GM23338 (cell line): Measurements from ENCODE around the gene LIX1. TPM values are rescaled to one million over a fixed set of nuclear protein-coding genes. Genes with fewer than 3 reads are reported as not detected.

Source experiments
- ATAC-seq: fragments of 200-7000 bp; cut with Tn5 transposase; 3 replicates; pipeline ENCODE4 v1.9.1; 2020
- DNase-seq: peaks from one replicate; pipeline ENCODE4 v3.0.0-alpha.2; 2015; ENCODE audit warnings: low spot score
- H2AFZ ChIP-seq: fragments of 200-600 bp; sonication (generic); 2 replicates; pipeline ENCODE4 v1.8.0; 2016; ENCODE audit warnings: antibody characterized with exemption, mild to moderate bottlenecking, moderate library complexity
- H3F3A ChIP-seq: fragments of 200-600 bp; sonication (generic); replicated peaks from 2 replicates; pipeline ENCODE4 v1.8.0; 2017; ENCODE audit warnings: antibody characterized with exemption, mixed run types, low read depth
- H3K27ac ChIP-seq: fragments of 200-600 bp; sonication (generic); 2 replicates; pipeline ENCODE4 v1.6.1; 2016; ENCODE audit warnings: low read depth
- H3K27me3 ChIP-seq: fragments of 200-600 bp; sonication (generic); 2 replicates; pipeline ENCODE4 v1.8.0; 2016; ENCODE audit warnings: mild to moderate bottlenecking, mixed run types, moderate library complexity; ENCODE audit not compliant: insufficient read depth
- H3K36me3 ChIP-seq: fragments of 200-600 bp; sonication (generic); 2 replicates; pipeline ENCODE4 v1.8.0; 2016; ENCODE audit warnings: mild to moderate bottlenecking; ENCODE audit not compliant: insufficient read depth
- H3K4me1 ChIP-seq: fragments of 200-600 bp; sonication (generic); 2 replicates; pipeline ENCODE4 v1.8.0; 2016; ENCODE audit warnings: mild to moderate bottlenecking, moderate library complexity; ENCODE audit not compliant: insufficient read depth
- H3K4me2 ChIP-seq: fragments of 200-600 bp; sonication (generic); 2 replicates; pipeline ENCODE4 v1.7.1; 2017; ENCODE audit warnings: mixed run types
- H3K4me3 ChIP-seq: fragments of 200-600 bp; sonication (generic); 2 replicates; pipeline ENCODE4 v1.6.1; 2016; ENCODE audit warnings: mixed run types
- H3K79me2 ChIP-seq: fragments of 200-600 bp; sonication (generic); replicated peaks from 2 replicates; pipeline ENCODE4 v1.8.0; 2017; ENCODE audit warnings: mild to moderate bottlenecking; ENCODE audit not compliant: insufficient read depth
- H3K9me2 ChIP-seq: fragments of 200-600 bp; sonication (generic); 2 replicates; pipeline ENCODE4 v1.8.0; 2017; ENCODE audit not compliant: insufficient read depth
- H4K20me1 ChIP-seq: fragments of 200-600 bp; sonication (generic); replicated peaks from 2 replicates; pipeline ENCODE4 v1.8.0; 2017; ENCODE audit warnings: mild to moderate bottlenecking; ENCODE audit not compliant: insufficient read depth
- H3K27ac Mint-ChIP-seq: 2 replicates; pipeline ENCODE4 v1.8.0; 2020; ENCODE audit warnings: inconsistent platforms, mild to moderate bottlenecking, moderate library complexity, mixed read lengths
- H3K27me3 Mint-ChIP-seq: 3 replicates; pipeline ENCODE4 v1.8.0; 2022; ENCODE audit warnings: low read depth, mild to moderate bottlenecking, moderate library complexity, mixed read lengths, inconsistent platforms; ENCODE audit not compliant: insufficient read depth, poor library complexity
- H3K36me3 Mint-ChIP-seq: 3 replicates; pipeline ENCODE4 v1.8.0; 2021; ENCODE audit warnings: low read depth, mild to moderate bottlenecking, inconsistent platforms, moderate library complexity, mixed read lengths
- H3K4me1 Mint-ChIP-seq: 3 replicates; pipeline ENCODE4 v1.8.0; 2020; ENCODE audit warnings: mild to moderate bottlenecking, inconsistent platforms, mixed read lengths
- H3K4me3 Mint-ChIP-seq: 3 replicates; pipeline ENCODE4 v1.8.0; 2021; ENCODE audit warnings: moderate library complexity, mild to moderate bottlenecking, inconsistent platforms, mixed read lengths
- H3K9me3 Mint-ChIP-seq: 3 replicates; pipeline ENCODE4 v1.8.0; 2020; ENCODE audit warnings: moderate library complexity, mild to moderate bottlenecking, inconsistent platforms, mixed read lengths
- CREB1 ChIP-seq: fragments of 250-450 bp; sonication (Bioruptor Pico); IDR thresholded peaks from 2 replicates; pipeline ENCODE4 v1.5.0; 2020; ENCODE audit warnings: low read depth, mild to moderate bottlenecking, moderate library complexity
- ETS1 ChIP-seq: IDR thresholded peaks from 2 replicates; pipeline ENCODE4 v1.6.1; 2016; ENCODE audit warnings: antibody characterized with exemption
- EZH2 ChIP-seq: fragments of 200-600 bp; sonication (generic); IDR thresholded peaks from one replicate; pipeline ENCODE4 v1.8.0; 2017; ENCODE audit warnings: antibody characterized with exemption, mild to moderate bottlenecking, low read depth; ENCODE audit not compliant: unreplicated experiment
- EZH2phosphoT487 ChIP-seq: fragments of 200-600 bp; sonication (generic); IDR thresholded peaks from one replicate; pipeline ENCODE4 v1.8.1; 2018; ENCODE audit warnings: antibody characterized with exemption; ENCODE audit not compliant: unreplicated experiment
- JUNB ChIP-seq: IDR thresholded peaks from one replicate; pipeline ENCODE4 v1.6.1; 2016; ENCODE audit warnings: antibody characterized with exemption; ENCODE audit not compliant: unreplicated experiment
- NANOG ChIP-seq: IDR thresholded peaks from 2 replicates; pipeline ENCODE4 v1.6.1; 2016; ENCODE audit warnings: antibody characterized with exemption, borderline replicate concordance
- POLR2AphosphoS5 ChIP-seq: IDR thresholded peaks from 2 replicates; pipeline ENCODE4 v1.6.1; 2016; ENCODE audit warnings: antibody characterized with exemption, low read depth
- REST ChIP-seq: IDR thresholded peaks from one replicate; pipeline ENCODE4 v1.6.1; 2018; ENCODE audit warnings: antibody characterized with exemption; ENCODE audit not compliant: unreplicated experiment
- STAT1 ChIP-seq: IDR thresholded peaks from one replicate; pipeline ENCODE4 v1.6.1; 2016; ENCODE audit warnings: antibody characterized with exemption; ENCODE audit not compliant: unreplicated experiment
- ZNF114 ChIP-seq: fragments of 250-450 bp; sonication (Bioruptor Pico); IDR thresholded peaks from 2 replicates; pipeline ENCODE4 v1.5.0; 2020; ENCODE audit warnings: mild to moderate bottlenecking, moderate library complexity
- ZNF331 ChIP-seq: fragments of 250-450 bp; sonication (Bioruptor Pico); IDR thresholded peaks from 2 replicates; pipeline ENCODE4 v1.5.0; 2020; ENCODE audit warnings: low read depth, mild to moderate bottlenecking, moderate library complexity
- polyA plus RNA-seq: library from polyadenylated mRNA; unstranded; fragments of >200 nt; fragmentation: Nextera tagmentation; extraction: Ambion mirVana; gene quantifications from 2 replicates; pipeline ENCODE4 v1.2.1, GENCODE V29; 2016
- total RNA-seq: library from RNA; depleted of rRNA; stranded (reverse); fragments of >200 nt; shearing (Covaris generic); gene quantifications from 2 replicates; pipeline ENCODE4 v1.2.3, GENCODE V29; 2014
- TF ChIP-seq, protein P1 (sequence below): fragments of 250-450 bp; sonication (Bioruptor Pico); IDR thresholded peaks from 2 replicates; pipeline ENCODE4 v1.5.0; 2020; ENCODE audit warnings: mild to moderate bottlenecking, moderate library complexity
- TF ChIP-seq, protein P2 (sequence below), 2 experiments: fragments of 200-600 bp in 1 of 2; sonication (generic) in 1 of 2; conservative IDR thresholded peaks; 2 replicates each; pipeline versions ENCODE4 v1.5.1 to v1.6.1; 2016 to 2017; ENCODE audit warnings: antibody characterized with exemption in 2 of 2, low read depth in 2 of 2, mild to moderate bottlenecking in 2 of 2, moderate library complexity in 1 of 2

Gene LIX1
- total and polyA plus RNA-seq, 2 experiments from 2014 or later, result 0.13 TPM; not detected in 1

GRCh38 chr5:97183100-97183929 is 40.9 kb upstream of the LIX1 start, which contains the start of gene RIOK2:
Gene RIOK2 (minus strand): TSS chr5:97183247. CDS start chr5:97183191, 56 bp downstream.
- peaks cover 13% of the 10 kb centered on the region for H3K27me3 Mint-ChIP-seq
- H3K9me3 Mint-ChIP-seq, result peaks cover 9% of the 10 kb centered on the region; the same call in 2 of the 3 replicates
- peak within 1 kb of the TSS; percentile 100 for H3K27ac Mint-ChIP-seq
- peaks cover 9% of the 10 kb centered on the region for H3K27me3 ChIP-seq
- peaks cover 5% of the 10 kb centered on the region; the same call in 1 of the 2 replicates for H3K9me2 ChIP-seq
- H3K79me2 ChIP-seq, result peaks cover 37% of the 10 kb centered on the region
- H3F3A ChIP-seq, result no peaks in the 10 kb centered on the region
- peak within 1 kb of the TSS; percentile 89 for H3K4me2 ChIP-seq
- DNase-seq (peak; percentile 98), ATAC-seq (peak; percentile 96)
- H2AFZ ChIP-seq, result peak within 1 kb of the TSS; percentile 2; the same call in 1 of the 2 replicates
- peaks cover 8% of the 10 kb centered on the region for H3K36me3 ChIP-seq
- H4K20me1 ChIP-seq, result no peaks in the 10 kb centered on the region
- H3K36me3 Mint-ChIP-seq, result peaks cover 32% of the 10 kb centered on the region
- peak within 1 kb of the TSS; percentile 97 for H3K4me3 Mint-ChIP-seq
- H3K4me1 ChIP-seq, result peaks cover 4% of the 10 kb centered on the region; the same call in 1 of the 2 replicates
- peak within 1 kb of the TSS; percentile 68 for H3K4me3 ChIP-seq
- H3K27ac ChIP-seq, result peak within 1 kb of the TSS; percentile 57
- TF ChIP-seq JUNB, result no peak
- no peak for TF ChIP-seq REST
- TF ChIP-seq, protein P1, sequence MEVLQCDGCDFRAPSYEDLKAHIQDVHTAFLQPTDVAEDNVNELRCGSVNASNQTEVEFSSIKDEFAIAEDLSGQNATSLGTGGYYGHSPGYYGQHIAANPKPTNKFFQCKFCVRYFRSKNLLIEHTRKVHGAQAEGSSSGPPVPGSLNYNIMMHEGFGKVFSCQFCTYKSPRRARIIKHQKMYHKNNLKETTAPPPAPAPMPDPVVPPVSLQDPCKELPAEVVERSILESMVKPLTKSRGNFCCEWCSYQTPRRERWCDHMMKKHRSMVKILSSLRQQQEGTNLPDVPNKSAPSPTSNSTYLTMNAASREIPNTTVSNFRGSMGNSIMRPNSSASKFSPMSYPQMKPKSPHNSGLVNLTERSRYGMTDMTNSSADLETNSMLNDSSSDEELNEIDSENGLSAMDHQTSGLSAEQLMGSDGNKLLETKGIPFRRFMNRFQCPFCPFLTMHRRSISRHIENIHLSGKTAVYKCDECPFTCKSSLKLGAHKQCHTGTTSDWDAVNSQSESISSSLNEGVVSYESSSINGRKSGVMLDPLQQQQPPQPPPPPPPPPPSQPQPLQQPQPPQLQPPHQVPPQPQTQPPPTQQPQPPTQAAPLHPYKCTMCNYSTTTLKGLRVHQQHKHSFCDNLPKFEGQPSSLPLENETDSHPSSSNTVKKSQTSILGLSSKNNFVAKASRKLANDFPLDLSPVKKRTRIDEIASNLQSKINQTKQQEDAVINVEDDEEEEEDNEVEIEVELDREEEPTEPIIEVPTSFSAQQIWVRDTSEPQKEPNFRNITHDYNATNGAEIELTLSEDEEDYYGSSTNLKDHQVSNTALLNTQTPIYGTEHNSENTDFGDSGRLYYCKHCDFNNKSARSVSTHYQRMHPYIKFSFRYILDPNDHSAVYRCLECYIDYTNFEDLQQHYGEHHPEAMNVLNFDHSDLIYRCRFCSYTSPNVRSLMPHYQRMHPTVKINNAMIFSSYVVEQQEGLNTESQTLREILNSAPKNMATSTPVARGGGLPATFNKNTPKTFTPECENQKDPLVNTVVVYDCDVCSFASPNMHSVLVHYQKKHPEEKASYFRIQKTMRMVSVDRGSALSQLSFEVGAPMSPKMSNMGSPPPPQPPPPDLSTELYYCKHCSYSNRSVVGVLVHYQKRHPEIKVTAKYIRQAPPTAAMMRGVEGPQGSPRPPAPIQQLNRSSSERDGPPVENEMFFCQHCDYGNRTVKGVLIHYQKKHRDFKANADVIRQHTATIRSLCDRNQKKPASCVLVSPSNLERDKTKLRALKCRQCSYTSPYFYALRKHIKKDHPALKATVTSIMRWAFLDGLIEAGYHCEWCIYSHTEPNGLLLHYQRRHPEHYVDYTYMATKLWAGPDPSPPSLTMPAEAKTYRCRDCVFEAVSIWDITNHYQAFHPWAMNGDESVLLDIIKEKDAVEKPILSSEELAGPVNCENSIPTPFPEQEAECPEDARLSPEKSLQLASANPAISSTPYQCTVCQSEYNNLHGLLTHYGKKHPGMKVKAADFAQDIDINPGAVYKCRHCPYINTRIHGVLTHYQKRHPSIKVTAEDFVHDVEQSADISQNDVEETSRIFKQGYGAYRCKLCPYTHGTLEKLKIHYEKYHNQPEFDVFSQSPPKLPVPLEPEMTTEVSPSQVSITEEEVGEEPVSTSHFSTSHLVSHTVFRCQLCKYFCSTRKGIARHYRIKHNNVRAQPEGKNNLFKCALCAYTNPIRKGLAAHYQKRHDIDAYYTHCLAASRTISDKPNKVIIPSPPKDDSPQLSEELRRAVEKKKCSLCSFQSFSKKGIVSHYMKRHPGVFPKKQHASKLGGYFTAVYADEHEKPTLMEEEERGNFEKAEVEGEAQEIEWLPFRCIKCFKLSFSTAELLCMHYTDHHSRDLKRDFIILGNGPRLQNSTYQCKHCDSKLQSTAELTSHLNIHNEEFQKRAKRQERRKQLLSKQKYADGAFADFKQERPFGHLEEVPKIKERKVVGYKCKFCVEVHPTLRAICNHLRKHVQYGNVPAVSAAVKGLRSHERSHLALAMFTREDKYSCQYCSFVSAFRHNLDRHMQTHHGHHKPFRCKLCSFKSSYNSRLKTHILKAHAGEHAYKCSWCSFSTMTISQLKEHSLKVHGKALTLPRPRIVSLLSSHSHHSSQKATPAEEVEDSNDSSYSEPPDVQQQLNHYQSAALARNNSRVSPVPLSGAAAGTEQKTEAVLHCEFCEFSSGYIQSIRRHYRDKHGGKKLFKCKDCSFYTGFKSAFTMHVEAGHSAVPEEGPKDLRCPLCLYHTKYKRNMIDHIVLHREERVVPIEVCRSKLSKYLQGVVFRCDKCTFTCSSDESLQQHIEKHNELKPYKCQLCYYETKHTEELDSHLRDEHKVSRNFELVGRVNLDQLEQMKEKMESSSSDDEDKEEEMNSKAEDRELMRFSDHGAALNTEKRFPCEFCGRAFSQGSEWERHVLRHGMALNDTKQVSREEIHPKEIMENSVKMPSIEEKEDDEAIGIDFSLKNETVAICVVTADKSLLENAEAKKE, result no peak
- peak; percentile 76 for TF ChIP-seq POLR2AphosphoS5
- TF ChIP-seq ZNF331 (CRISPR knock-in tag), result no peak
- TF ChIP-seq, protein P2, sequence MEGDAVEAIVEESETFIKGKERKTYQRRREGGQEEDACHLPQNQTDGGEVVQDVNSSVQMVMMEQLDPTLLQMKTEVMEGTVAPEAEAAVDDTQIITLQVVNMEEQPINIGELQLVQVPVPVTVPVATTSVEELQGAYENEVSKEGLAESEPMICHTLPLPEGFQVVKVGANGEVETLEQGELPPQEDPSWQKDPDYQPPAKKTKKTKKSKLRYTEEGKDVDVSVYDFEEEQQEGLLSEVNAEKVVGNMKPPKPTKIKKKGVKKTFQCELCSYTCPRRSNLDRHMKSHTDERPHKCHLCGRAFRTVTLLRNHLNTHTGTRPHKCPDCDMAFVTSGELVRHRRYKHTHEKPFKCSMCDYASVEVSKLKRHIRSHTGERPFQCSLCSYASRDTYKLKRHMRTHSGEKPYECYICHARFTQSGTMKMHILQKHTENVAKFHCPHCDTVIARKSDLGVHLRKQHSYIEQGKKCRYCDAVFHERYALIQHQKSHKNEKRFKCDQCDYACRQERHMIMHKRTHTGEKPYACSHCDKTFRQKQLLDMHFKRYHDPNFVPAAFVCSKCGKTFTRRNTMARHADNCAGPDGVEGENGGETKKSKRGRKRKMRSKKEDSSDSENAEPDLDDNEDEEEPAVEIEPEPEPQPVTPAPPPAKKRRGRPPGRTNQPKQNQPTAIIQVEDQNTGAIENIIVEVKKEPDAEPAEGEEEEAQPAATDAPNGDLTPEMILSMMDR (conservative IDR thresholded peaks at IDR 0.05; ENCODE audit: low read depth in 2 of 2), result no peak
- no peak for TF ChIP-seq EZH2phosphoT487
- no peak for TF ChIP-seq EZH2
- TF ChIP-seq NANOG, result no peak
- peak; percentile 38; the same call in 1 of the 2 replicates for TF ChIP-seq ETS1
- no peak for TF ChIP-seq STAT1
- TF ChIP-seq CREB1 (CRISPR knock-in tag), result peak; percentile 72
- no peak for TF ChIP-seq ZNF114 (CRISPR knock-in tag)
- peaks cover 11% of the 10 kb centered on the region for H3K4me1 Mint-ChIP-seq
